Parathyroid adenoma (tissue), 2 donors: ENCODE measurements around the gene ATAT1.

Source experiments
- H2AFZ ChIP-seq: fragments of 300-600 bp; sonication (generic); one replicate; pipeline ENCODE4 v1.7.0; 2017; ENCODE audit warnings: antibody characterized with exemption, mild to moderate bottlenecking
- H3K27ac ChIP-seq: fragments of 300-600 bp; sonication (generic); one replicate; pipeline ENCODE4 v1.7.0; 2017
- H3K27me3 ChIP-seq: fragments of 300-600 bp; sonication (generic); one replicate; pipeline ENCODE4 v1.7.0; 2017; ENCODE audit warnings: low read length; ENCODE audit not compliant: control insufficient read depth, insufficient read depth
- H3K36me3 ChIP-seq: fragments of 300-600 bp; sonication (generic); one replicate; pipeline ENCODE4 v1.7.0; 2017; ENCODE audit warnings: low read length; ENCODE audit not compliant: control insufficient read depth, insufficient read depth
- H3K4me1 ChIP-seq: fragments of 300-600 bp; sonication (generic); one replicate; pipeline ENCODE4 v1.7.0; 2017; ENCODE audit warnings: control low read depth
- H3K4me2 ChIP-seq: fragments of 300-600 bp; sonication (generic); one replicate; pipeline ENCODE4 v1.7.0; 2017; ENCODE audit warnings: low read length
- H3K4me3 ChIP-seq: fragments of 300-600 bp; sonication (generic); one replicate; pipeline ENCODE4 v1.7.0; 2017; ENCODE audit warnings: low read depth, low read length
- H3K79me2 ChIP-seq: fragments of 300-600 bp; sonication (generic); one replicate; pipeline ENCODE4 v1.7.0; 2017; ENCODE audit warnings: control low read depth
- H3K9ac ChIP-seq: fragments of 300-600 bp; sonication (generic); one replicate; pipeline ENCODE4 v1.7.0; 2017; ENCODE audit warnings: mild to moderate bottlenecking
- H3K9me3 ChIP-seq: fragments of 300-600 bp; sonication (generic); one replicate; pipeline ENCODE4 v1.7.0; 2017; ENCODE audit warnings: low read length; ENCODE audit not compliant: control insufficient read depth
- CTCF ChIP-seq: fragments of 300-600 bp; sonication (generic); IDR thresholded peaks from one replicate; pipeline ENCODE4 v1.7.0; 2017; ENCODE audit warnings: antibody characterized with exemption, mild to moderate bottlenecking
- donor health status: primary hyperparathyroidism.

The ATAT1 gene

GRCh38 chr6:30682143-30683117 lies 55.8 kb downstream of the ATAT1 start:
- Histone ChIP-seq H3K9me3 (no peaks in the 10 kb centered on the region), H3K4me3 (peak overlapping the region; percentile 37), H3K4me2 (peak overlapping the region; percentile 30), H3K4me1 (no peaks in the 10 kb centered on the region), H2AFZ (no peak overlapping the region), H3K36me3 (no peaks in the 10 kb centered on the region), H3K27me3 (no peaks in the 10 kb centered on the region), H3K9ac (no peak overlapping the region), H3K27ac (peak overlapping the region; percentile 59), H3K79me2 (no peaks in the 10 kb centered on the region)
- TF ChIP-seq CTCF, result no peak

GRCh38 chr6:30683183-30683979 lies 56.7 kb downstream of the ATAT1 start:
- H3K4me1 ChIP-seq, result no peaks in the 10 kb centered on the region
- peak overlapping the region; percentile 59 for H3K27ac ChIP-seq
- peak overlapping the region; percentile 37 for H3K4me3 ChIP-seq
- H3K9me3 ChIP-seq, result no peaks in the 10 kb centered on the region
- no peaks in the 10 kb centered on the region for H3K27me3 ChIP-seq
- no peak overlapping the region for H3K9ac ChIP-seq
- no peak overlapping the region for H2AFZ ChIP-seq
- H3K79me2 ChIP-seq, result no peaks in the 10 kb centered on the region
- no peaks in the 10 kb centered on the region for H3K36me3 ChIP-seq
- no peak for TF ChIP-seq CTCF
- peak overlapping the region; percentile 39 for H3K4me2 ChIP-seq

GRCh38 chr6:30683980-30684338 lies 57.3 kb downstream of the ATAT1 start:
- no peaks in the 10 kb centered on the region for H3K36me3 ChIP-seq
- no peaks in the 10 kb centered on the region for H3K9me3 ChIP-seq
- H3K4me1 ChIP-seq, result no peaks in the 10 kb centered on the region
- H3K4me2 ChIP-seq, result peak overlapping the region; percentile 39
- no peak overlapping the region for H2AFZ ChIP-seq
- no peaks in the 10 kb centered on the region for H3K27me3 ChIP-seq
- peak overlapping the region; percentile 37 for H3K4me3 ChIP-seq
- H3K9ac ChIP-seq, result no peak overlapping the region
- no peaks in the 10 kb centered on the region for H3K79me2 ChIP-seq
- no peak for TF ChIP-seq CTCF
- H3K27ac ChIP-seq, result no peak overlapping the region

GRCh38 chr6:30684386-30685156 lies 57.9 kb downstream of the ATAT1 start:
- Histone ChIP-seq H3K9ac (no peak overlapping the region), H2AFZ (no peak overlapping the region), H3K36me3 (no peaks in the 10 kb centered on the region), H3K9me3 (no peaks in the 10 kb centered on the region), H3K4me2 (no peak overlapping the region), H3K27me3 (no peaks in the 10 kb centered on the region), H3K27ac (peak overlapping the region; percentile 93), H3K4me1 (no peaks in the 10 kb centered on the region), H3K4me3 (peak overlapping the region; percentile 37), H3K79me2 (no peaks in the 10 kb centered on the region)
- no peak for TF ChIP-seq CTCF
